Stimulated activated naive CD8-positive, alpha-beta T cell treated with anti-CD3 and anti-CD28 coated beads, Interleukin-15, Interleukin-2, amounts not matched to agents 100 ng/mL and 50 ng/mL, for 24 hours (primary cell): ENCODE results near the gene WDR59.

Experiments used
- H3K27ac Mint-ChIP-seq: one replicate; pipeline ENCODE4 v1.8.0; 2021; ENCODE audit warnings: mild to moderate bottlenecking, mixed read lengths
- H3K27me3 Mint-ChIP-seq: one replicate; pipeline ENCODE4 v1.8.0; 2021; ENCODE audit warnings: mixed read lengths
- H3K36me3 Mint-ChIP-seq: one replicate; pipeline ENCODE4 v1.8.0; 2021; ENCODE audit warnings: low read depth, mixed read lengths
- H3K4me1 Mint-ChIP-seq: one replicate; pipeline ENCODE4 v1.8.0; 2021; ENCODE audit warnings: low read depth, mixed read lengths
- H3K4me3 Mint-ChIP-seq: one replicate; pipeline ENCODE4 v1.8.0; 2021; ENCODE audit warnings: mild to moderate bottlenecking, mixed read lengths
- H3K9me3 Mint-ChIP-seq: one replicate; pipeline ENCODE4 v1.8.0; 2021; ENCODE audit warnings: mixed read lengths

WDR59 gene

GRCh38 chr16:74973304-74973703 is 11.6 kb downstream of the WDR59 start:
- Mint-ChIP-seq H3K36me3 (peaks cover 13% of the 10 kb centered on the region), H3K9me3 (no peaks in the 10 kb centered on the region), H3K4me1 (peaks cover 5% of the 10 kb centered on the region), H3K4me3 (no peak overlapping the region), H3K27ac (no peak overlapping the region), H3K27me3 (no peaks in the 10 kb centered on the region)

GRCh38 chr16:74954763-74955162 is 30.2 kb downstream of the WDR59 start:
- H3K27ac Mint-ChIP-seq = no peak overlapping the region
- no peak overlapping the region for H3K4me3 Mint-ChIP-seq
- no peaks in the 10 kb centered on the region for H3K27me3 Mint-ChIP-seq
- peaks cover 37% of the 10 kb centered on the region for H3K36me3 Mint-ChIP-seq
- no peaks in the 10 kb centered on the region for H3K4me1 Mint-ChIP-seq
- no peaks in the 10 kb centered on the region for H3K9me3 Mint-ChIP-seq

DNA sequence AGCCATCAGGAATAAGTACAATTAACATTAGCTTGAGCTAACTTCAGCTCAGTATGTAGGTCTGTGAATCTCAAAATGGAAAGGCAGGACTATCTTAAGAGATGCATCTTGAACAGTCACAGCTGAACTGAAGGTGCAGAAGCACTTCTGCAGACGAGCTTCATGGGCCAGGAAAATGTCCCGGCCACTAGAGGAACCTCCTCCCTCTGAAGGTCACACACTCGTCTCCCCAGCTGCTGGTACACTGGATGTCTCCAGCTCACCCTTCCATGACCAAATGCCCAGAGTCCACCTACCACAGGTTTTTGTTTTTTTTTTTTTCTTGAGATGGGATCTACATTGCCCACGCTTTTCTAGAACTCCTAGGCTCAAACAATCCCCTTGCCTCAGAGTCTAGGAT is 33.2 kb downstream of the WDR59 start:
- no peaks in the 10 kb centered on the region for H3K9me3 Mint-ChIP-seq
- H3K27ac Mint-ChIP-seq = no peak overlapping the region
- H3K36me3 Mint-ChIP-seq = peaks cover 52% of the 10 kb centered on the region
- H3K4me3 Mint-ChIP-seq = no peak overlapping the region
- no peaks in the 10 kb centered on the region for H3K4me1 Mint-ChIP-seq
- no peaks in the 10 kb centered on the region for H3K27me3 Mint-ChIP-seq

- H3K27me3 Mint-ChIP-seq = no peaks in the 10 kb centered on the region
- no peak overlapping the region for H3K27ac Mint-ChIP-seq
- no peaks in the 10 kb centered on the region for H3K4me1 Mint-ChIP-seq
- no peaks in the 10 kb centered on the region for H3K9me3 Mint-ChIP-seq
- peaks cover 52% of the 10 kb centered on the region for H3K36me3 Mint-ChIP-seq
- no peak overlapping the region for H3K4me3 Mint-ChIP-seq
Measured at GRCh38 chr16:74951206-74951605, 33.7 kb downstream of the WDR59 start.

- H3K4me3 Mint-ChIP-seq = no peak overlapping the region
- H3K4me1 Mint-ChIP-seq = no peaks in the 10 kb centered on the region
- H3K27me3 Mint-ChIP-seq = no peaks in the 10 kb centered on the region
- H3K27ac Mint-ChIP-seq = no peak overlapping the region
- peaks cover 48% of the 10 kb centered on the region for H3K36me3 Mint-ChIP-seq
- no peaks in the 10 kb centered on the region for H3K9me3 Mint-ChIP-seq
Measured at GRCh38 chr16:74950511-74950910, 34.4 kb downstream of the WDR59 start.

GRCh38 chr16:74949309-74949708 is 35.6 kb downstream of the WDR59 start:
- no peak overlapping the region for H3K27ac Mint-ChIP-seq
- no peak overlapping the region for H3K4me3 Mint-ChIP-seq
- no peaks in the 10 kb centered on the region for H3K4me1 Mint-ChIP-seq
- H3K27me3 Mint-ChIP-seq = no peaks in the 10 kb centered on the region
- H3K9me3 Mint-ChIP-seq = no peaks in the 10 kb centered on the region
- H3K36me3 Mint-ChIP-seq = peaks cover 45% of the 10 kb centered on the region

GRCh38 chr16:74944466-74944865 is 40.5 kb downstream of the WDR59 start:
- no peaks in the 10 kb centered on the region for H3K4me1 Mint-ChIP-seq
- peaks cover 66% of the 10 kb centered on the region for H3K36me3 Mint-ChIP-seq
- no peaks in the 10 kb centered on the region for H3K9me3 Mint-ChIP-seq
- no peak overlapping the region for H3K27ac Mint-ChIP-seq
- no peak overlapping the region for H3K4me3 Mint-ChIP-seq
- H3K27me3 Mint-ChIP-seq = no peaks in the 10 kb centered on the region

DNA sequence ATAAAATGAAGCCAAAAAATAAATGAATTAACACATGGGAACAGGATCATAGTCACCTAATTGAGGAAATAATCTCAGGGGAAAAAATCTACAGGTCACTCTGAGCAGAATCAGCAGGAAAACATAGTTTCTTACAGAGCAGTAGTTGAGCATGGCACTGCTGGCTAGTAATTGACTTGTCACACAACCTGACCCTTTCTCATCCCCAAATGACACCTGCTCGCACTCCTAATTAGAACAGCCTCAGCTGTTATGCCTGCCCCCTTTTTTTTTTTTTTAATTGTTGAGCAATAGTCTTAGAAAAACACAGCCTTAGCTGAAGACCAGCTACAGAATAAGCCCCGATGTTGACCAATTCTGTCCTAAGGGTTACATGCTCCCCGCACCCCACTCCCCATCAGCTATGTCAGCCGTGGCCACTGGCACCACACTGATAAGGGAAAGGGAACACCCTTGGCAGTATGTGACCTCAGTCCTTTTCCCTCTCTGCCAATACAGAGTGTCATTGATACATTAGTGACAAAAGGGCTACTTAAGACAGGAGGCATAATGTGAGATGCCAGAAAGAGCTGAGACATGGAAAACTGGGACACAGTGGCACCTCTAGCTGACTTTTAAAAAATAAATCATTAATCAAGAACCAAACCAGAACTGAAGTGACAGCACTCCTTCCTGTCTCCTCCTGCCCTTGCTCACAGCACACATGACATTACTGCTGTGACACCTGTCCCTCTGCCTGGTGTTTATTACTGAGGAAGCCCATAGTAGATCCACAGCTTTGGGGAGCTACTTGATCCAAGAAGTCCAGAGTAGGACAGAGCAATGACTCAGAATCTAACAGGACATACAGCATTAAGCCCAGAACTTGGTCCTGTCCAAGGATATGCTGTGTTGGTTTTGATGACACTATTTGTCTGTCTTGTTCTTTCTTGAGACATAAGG is 41.7 kb downstream of the WDR59 start:
- no peaks in the 10 kb centered on the region for H3K27me3 Mint-ChIP-seq
- H3K4me3 Mint-ChIP-seq = no peak overlapping the region
- H3K36me3 Mint-ChIP-seq = peaks cover 58% of the 10 kb centered on the region
- H3K9me3 Mint-ChIP-seq = no peaks in the 10 kb centered on the region
- no peak overlapping the region for H3K27ac Mint-ChIP-seq
- H3K4me1 Mint-ChIP-seq = no peaks in the 10 kb centered on the region

DNA sequence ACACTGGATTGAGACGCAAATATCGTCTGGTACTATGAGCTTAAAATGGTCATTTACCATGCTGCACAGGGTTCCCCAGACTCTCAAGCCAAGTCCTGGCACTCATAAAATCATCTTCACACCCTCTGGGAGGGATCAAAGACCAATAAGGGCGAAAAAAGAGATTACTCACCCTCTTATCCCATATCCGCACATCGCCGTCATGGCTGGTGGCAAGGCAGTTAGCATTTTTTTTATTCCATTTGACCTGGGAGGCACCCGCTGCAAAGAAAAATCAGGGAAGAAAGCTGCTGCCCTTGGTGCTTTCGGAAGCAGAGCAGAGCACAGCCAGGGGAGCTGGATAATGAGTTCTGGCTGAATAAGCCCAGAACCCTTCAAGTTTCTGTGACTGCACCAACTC is 42.4 kb downstream of the WDR59 start:
- Mint-ChIP-seq H3K27me3 (no peaks in the 10 kb centered on the region), H3K4me3 (no peak overlapping the region), H3K4me1 (no peaks in the 10 kb centered on the region), H3K27ac (no peak overlapping the region), H3K9me3 (no peaks in the 10 kb centered on the region), H3K36me3 (peaks cover 58% of the 10 kb centered on the region)

DNA sequence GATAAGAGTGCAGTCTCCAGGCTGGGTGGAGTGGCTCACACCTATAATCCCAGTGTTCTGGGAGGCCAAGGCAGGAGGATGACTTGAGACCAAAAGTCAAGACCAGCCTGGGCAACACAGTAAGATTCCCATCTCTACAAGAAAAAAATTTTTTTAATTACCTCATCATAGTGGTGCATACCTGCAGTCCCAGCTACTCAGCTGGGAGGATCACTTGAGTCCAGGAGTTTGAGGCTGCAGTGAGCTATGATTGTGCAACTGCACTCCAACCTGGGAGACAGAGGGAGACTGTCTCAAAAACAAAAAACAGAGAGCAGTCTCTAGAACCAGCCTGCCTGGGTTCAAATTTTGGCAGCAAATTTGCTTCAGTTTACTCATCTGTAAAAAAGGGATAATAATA is 45.2 kb downstream of the WDR59 start:
- no peaks in the 10 kb centered on the region for H3K9me3 Mint-ChIP-seq

DNA sequence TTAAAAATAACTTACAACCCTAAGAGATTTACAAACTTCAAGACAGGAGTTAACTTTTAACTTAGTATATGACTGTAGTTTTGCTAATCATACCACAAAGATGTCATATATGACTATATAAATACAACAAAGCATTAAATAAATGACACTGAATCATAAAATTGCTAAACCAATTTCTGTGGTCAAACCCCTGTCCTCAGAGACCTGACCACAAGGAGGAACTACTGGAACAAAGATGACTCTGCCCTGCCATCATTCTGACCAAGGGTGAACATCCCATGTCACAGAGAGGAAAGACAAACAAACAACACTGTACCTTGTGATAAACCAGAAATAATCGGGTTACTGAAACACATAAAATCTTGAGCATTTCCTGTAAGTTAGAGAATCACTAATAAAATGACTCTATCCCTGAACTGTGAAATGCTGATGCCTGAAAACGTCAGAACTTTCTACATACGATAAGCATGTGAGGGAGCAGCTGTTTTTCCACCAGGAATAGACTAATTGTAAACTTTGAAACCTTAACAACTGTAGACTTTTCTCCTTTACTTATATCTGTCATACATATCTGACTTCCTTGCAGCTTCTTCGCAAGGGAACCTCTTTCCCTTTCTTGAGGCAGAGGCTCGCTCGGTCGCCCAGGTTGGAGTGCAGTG is 47.9 kb downstream of the WDR59 start:
- Mint-ChIP-seq H3K27ac (no peak overlapping the region), H3K9me3 (no peaks in the 10 kb centered on the region), H3K4me1 (peaks cover 5% of the 10 kb centered on the region), H3K27me3 (no peaks in the 10 kb centered on the region), H3K4me3 (no peak overlapping the region), H3K36me3 (peaks cover 40% of the 10 kb centered on the region)

More for the DNA sequence above, 45.2 kb downstream of the WDR59 start:
- Mint-ChIP-seq H3K4me1 (peaks cover 5% of the 10 kb centered on the region), H3K27me3 (no peaks in the 10 kb centered on the region), H3K4me3 (no peak overlapping the region), H3K27ac (no peak overlapping the region), H3K36me3 (peaks cover 49% of the 10 kb centered on the region)

DNA sequence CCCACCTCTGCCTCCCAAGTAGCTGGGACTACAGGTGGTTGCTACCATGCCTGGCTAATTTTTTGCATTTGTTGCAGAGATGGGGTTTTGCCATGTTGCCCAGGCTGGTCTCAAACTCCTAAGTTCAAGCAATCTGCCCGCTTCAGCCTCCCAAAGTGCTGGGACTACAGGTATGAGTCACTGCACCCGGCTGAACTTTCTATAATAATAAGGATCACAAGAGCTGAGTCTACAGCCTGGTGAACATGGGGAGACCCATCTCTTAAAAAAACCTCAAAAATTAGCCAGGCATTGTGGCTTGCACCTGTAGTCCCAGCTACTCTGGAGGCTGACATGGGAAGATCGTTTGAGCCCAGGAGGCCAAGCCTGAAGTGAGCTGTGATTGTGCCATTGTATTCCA is 53.5 kb downstream of the WDR59 start:
- Mint-ChIP-seq H3K36me3 (peaks cover 34% of the 10 kb centered on the region), H3K4me3 (no peak overlapping the region), H3K9me3 (no peaks in the 10 kb centered on the region)

DNA sequence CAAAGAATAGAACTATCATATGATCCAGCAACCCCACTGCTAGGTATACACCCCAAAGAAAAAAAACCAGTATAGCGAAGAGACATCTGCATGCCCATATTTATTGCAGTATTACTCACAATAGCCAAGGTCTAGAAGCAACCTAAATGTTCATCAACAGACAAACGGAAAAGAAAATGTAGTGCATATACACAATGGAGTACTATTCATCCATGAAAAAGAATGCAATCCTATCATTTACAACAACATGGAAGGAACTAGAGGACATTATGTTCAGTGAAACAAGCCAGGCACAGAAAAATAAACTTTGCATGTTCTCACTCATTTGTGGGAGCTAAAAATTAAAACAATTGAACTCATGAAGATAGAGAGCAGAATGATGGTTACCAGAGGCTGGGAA is 55.3 kb downstream of the WDR59 start:
- no peaks in the 10 kb centered on the region for H3K4me1 Mint-ChIP-seq
- no peak overlapping the region for H3K27ac Mint-ChIP-seq
- H3K27me3 Mint-ChIP-seq = no peaks in the 10 kb centered on the region
- H3K36me3 Mint-ChIP-seq = peaks cover 38% of the 10 kb centered on the region
- no peak overlapping the region for H3K4me3 Mint-ChIP-seq
- H3K9me3 Mint-ChIP-seq = no peaks in the 10 kb centered on the region

More for the DNA sequence above, 53.5 kb downstream of the WDR59 start:
- H3K27ac Mint-ChIP-seq = no peak overlapping the region
- H3K4me1 Mint-ChIP-seq = no peaks in the 10 kb centered on the region
- no peaks in the 10 kb centered on the region for H3K27me3 Mint-ChIP-seq

DNA sequence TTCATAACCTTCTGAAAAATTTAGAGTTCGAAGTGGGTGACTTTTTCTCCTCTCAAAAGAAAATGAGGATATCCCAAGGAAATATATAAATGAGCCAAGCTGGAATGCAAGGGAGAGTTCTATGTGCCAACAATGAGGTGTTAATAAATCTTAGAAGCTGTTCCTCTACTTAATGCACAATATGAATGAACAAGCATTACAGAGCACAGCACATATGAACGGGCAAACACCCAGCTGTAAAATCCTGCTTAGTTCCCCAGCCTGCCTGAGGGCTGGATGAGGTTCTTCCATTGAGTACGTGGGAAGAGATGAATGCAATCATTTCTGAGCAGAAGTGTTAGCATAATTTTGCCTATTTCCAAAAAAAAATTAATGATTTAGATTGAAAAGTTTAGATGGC is 58.1 kb downstream of the WDR59 start:
- no peak overlapping the region for H3K4me3 Mint-ChIP-seq
- no peak overlapping the region for H3K27ac Mint-ChIP-seq
- no peaks in the 10 kb centered on the region for H3K4me1 Mint-ChIP-seq
- H3K9me3 Mint-ChIP-seq = no peaks in the 10 kb centered on the region
- H3K27me3 Mint-ChIP-seq = no peaks in the 10 kb centered on the region
- peaks cover 43% of the 10 kb centered on the region for H3K36me3 Mint-ChIP-seq

DNA sequence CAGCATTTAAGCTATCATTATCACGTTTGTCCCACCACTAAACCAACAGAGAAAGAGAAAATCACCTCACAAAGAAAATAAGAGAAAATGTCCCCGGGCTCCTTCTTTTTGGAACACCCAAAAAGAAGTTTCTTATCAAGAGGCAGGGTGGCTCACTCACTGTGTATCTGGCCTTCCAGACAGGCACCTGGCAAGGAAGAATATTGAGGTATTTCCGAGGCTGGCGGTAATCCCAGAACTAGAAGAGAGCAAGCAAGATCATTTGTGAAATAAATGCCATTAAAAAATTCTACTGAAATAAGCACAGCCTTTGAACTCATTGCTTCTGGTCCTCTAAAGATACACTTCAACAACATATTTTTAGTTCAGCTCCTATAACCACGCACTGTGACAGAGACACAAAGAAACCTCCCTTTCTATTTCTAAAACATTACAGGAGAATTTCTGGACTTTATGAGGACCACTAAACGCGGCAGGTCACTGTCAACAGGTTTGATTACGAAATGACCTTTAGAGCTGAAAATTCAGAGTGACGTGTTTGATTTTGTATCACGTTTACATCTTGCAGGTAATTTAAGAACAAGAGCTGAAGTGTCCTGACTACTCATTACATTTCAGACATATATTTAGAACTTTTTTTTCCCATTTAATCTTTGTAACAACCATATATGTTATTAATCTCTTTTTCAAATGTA is 61.0 kb downstream of the WDR59 start:
- H3K27me3 Mint-ChIP-seq = no peaks in the 10 kb centered on the region
- H3K9me3 Mint-ChIP-seq = no peaks in the 10 kb centered on the region
- no peak overlapping the region for H3K4me3 Mint-ChIP-seq
- peaks cover 56% of the 10 kb centered on the region for H3K36me3 Mint-ChIP-seq
- H3K27ac Mint-ChIP-seq = no peak overlapping the region
- H3K4me1 Mint-ChIP-seq = no peaks in the 10 kb centered on the region
